Measurements from ENCODE around the gene IRAK3.
A peak's percentile ranks its signal among the peaks of the same experiment; 100 is the strongest.
"Not testable (repeated sequence)": the region's sequence is repeated elsewhere in the genome, so short reads cannot be mapped to it uniquely, and the experiment has no call there.

Gene IRAK3

DNA sequence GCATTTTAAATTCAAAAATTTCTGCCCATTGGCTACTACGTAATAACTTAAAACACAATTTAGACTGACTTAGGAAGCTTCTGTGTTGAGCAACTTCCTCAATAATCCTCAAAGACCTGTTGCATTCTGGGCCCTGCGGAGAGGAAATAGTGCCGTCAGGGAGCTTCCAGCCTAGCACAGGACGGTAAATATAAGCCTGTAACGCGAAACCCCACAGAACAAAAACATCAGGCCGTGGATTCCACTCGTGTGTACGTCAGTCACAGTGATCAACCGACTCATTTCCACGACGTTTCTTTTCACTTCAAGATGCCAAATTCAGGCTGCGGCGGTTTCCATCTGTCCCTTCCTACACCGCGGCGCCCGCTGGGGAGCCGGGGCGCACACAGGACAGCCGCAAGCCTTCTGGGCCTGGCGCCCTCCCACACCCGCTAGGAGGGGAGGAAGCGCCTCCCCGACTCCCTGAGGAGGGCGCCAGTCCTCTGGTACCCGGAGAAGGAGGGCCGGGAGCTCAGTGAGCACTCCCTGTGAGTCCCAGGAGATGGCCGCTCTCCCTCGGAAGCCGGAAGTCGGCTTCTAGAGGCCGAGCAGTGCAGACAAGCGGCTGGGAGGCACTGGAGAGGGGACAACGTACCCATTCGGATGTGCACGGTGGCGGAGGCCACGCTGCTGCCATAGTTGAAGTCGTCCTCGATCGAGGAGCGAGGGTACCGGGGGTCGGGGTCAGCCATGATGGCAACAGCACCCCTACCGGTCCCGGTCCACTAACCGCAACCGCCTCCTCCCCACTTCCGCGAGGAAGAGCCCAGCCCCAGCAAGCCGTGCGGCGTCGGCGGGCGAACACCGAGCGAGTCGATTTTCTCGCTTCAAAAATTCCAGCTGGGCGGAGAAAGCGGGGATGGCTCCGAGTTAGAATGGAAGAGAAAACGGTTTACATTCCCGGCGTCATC, 19.5 kb upstream of the IRAK3 start, which contains the start of gene TMBIM4:
Gene TMBIM4 (minus strand): TSS at position 776 of the 950 bp plus-strand sequence. CDS start 45 bp downstream, at position 731.
- DNase-seq (ENCODE audit: insufficient read length, low spot score): peak; percentile 37
- FAIRE-seq: no peak
- TF ChIP-seq, protein P1, sequence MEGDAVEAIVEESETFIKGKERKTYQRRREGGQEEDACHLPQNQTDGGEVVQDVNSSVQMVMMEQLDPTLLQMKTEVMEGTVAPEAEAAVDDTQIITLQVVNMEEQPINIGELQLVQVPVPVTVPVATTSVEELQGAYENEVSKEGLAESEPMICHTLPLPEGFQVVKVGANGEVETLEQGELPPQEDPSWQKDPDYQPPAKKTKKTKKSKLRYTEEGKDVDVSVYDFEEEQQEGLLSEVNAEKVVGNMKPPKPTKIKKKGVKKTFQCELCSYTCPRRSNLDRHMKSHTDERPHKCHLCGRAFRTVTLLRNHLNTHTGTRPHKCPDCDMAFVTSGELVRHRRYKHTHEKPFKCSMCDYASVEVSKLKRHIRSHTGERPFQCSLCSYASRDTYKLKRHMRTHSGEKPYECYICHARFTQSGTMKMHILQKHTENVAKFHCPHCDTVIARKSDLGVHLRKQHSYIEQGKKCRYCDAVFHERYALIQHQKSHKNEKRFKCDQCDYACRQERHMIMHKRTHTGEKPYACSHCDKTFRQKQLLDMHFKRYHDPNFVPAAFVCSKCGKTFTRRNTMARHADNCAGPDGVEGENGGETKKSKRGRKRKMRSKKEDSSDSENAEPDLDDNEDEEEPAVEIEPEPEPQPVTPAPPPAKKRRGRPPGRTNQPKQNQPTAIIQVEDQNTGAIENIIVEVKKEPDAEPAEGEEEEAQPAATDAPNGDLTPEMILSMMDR (IDR thresholded peaks at IDR 0.05; ENCODE audit: insufficient read depth, missing control alignments): peak; percentile 35

DNA sequence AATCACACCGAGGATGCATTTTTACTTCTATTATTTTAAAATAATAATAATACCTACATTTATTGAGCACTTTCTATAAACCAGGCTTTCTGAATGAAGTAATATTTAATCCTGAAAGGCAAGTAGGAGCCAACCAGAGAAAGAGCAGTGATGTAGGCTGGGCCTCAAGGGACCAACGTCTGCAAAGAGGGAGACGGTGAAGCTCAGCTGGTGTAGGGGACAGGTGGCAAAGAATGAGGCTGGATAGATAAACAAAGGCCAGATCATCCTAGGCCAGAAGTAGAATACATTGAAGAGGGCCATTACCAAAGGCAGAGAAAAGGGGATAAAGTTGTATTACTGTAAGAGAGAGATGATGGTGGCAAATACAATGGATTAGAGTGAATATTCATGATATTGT, 18.4 kb upstream of the IRAK3 start:
- DNase-seq (ENCODE audit: insufficient read length, low spot score): no peak
- TF ChIP-seq, protein P1 (IDR thresholded peaks at IDR 0.05; ENCODE audit: insufficient read depth, missing control alignments): no peak
- no peak for FAIRE-seq

DNA sequence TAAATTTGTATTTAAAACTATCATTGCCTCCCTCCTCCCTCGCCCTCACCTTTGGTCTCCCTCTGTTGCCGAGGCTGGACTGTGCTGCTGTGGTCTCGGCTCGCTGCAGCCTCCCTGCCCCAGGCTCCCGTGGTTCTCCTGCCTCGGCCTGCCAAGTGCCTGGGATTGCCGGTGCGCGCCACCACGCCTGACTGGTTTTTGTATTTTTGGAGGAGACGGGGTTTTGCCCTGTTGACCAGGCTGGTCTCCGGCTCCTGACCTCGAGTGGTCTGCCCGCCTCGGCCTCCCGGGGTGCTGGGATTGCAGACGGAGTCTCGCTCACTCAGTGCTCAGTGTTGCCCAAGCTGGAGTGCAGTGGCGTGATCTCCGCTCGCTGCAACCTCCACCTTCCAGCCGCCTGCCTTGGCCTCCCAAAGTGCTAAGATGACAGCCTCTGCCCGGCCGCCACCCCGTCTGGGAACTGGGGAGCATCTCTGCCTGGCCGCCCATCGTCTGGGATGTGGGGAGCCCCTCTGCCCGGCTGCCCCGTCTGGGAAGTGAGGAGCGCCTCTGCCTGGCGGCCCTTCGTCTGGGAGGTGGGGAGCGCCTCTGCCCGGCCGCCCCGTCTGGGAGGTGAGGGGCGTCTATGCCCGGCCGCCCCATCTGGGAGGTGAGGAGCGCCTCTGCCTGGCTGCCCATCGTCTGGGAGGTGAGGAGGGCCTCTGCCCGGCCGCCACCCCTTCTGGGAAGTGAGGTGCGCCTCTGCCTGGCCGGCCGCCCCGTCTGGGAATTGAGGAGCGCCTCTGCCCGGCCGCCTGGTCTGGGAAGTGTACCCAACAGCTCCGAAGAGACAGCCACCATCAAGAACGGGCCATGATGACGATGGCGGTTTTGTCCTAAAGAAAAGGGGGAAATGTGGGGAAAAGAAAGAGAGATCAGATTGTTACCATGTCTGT, 14.4 kb upstream of the IRAK3 start:
- FAIRE-seq; DNase-seq (ENCODE audit: insufficient read length, low spot score): not testable (repeated sequence)

DNA sequence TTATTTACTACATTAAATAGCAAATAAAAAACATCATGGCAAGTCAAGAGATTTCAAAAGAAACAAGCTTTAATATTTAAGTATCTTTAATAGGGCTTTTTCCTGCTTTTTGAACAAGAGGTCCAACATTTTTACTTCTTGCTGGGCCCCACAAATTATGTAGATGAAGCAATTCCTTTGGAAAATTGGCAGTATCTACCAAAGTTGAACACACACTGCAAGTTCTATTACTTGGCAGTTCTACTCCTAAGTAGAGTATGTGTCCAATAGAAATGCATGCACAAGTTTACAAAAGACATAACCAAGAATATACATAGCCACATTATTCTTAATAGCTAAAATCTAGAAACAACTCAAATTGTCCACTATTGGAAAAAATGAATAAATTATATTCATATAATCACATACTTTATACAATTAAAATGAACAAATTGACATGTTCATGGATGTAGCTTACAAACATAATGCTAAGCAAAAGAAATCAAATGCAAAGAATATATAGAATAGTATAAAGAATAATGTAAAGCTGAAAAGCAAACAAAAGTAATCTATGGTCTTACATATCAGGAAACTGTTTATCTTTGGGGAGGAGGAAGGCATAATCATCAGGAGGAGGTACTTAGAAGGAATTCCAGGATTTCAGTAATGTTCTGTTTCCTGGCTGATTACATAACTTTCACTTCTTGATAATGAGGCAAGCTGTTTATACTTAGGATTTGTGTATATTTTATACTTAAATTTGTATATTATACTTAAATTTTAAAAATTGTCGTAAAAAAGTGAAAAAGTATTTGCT, 12.7 kb upstream of the IRAK3 start:
- FAIRE-seq: no peak
- DNase-seq (ENCODE audit: insufficient read length, low spot score): no peak
- TF ChIP-seq, protein P1 (IDR thresholded peaks at IDR 0.05; ENCODE audit: insufficient read depth, missing control alignments): no peak

DNA sequence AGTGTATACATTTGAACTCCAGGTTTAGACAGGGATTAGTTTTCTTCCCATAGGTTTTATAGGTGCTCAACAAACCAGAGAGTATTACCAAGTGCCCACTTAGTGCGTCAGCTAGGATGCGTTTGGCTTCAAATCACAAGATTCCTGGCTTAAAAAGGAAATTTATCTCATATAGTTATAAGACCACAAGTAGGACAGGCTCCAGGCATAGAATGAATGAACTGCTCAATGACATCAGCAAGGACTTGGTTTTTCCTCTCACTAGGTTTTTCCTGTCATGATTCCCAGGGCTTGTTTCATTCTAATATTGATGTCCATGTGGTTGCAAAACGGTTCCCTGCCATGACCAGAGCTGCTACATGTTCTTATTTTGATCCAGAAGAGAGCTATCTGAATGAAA, 6.1 kb upstream of the IRAK3 start:
- DNase-seq (ENCODE audit: insufficient read length, low spot score) (no peak), FAIRE-seq (no peak)
- TF ChIP-seq, protein P1 (IDR thresholded peaks at IDR 0.05; ENCODE audit: insufficient read depth, missing control alignments): no peak

DNA sequence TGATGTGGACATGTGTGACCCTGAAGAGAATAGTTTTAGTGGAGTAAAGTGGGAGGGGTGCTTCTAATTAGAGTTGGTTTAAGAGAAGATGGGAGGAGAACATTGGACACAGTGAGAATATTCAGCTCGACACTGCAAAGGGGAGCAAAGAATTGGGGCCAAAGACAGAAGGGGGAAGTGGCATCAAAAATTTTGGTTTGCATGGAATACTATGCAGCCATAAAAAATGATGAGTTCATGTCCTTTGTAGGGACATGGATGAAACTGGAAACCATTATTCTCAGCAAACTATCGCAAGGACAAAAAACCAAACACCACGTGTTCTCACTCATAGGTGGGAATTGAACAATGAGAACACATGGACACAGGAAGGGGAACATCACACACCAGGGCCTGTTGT, 4.2 kb upstream of the IRAK3 start:
- not testable (repeated sequence) for DNase-seq (ENCODE audit: insufficient read length, low spot score); FAIRE-seq

DNA sequence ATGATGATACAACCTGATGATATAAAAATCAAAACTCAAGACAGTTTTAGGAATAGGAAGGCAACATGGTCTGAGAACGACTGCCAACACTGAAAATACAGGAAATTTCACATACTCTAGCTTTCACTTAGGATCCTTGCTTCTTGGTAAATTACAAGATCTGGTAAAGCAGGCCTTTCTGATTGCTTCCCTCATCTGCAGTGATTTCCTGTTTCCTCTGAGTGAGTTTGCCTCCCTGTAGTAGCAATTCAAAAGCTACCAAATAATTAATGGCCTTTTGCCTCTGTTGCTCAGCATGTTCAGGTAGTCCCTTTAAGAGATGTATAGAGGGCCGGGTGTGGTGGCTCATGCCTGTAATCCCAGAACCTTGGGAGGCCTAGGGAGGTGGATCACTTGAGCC, 2.0 kb upstream of the IRAK3 start:
- FAIRE-seq (no peak), DNase-seq (ENCODE audit: insufficient read length, low spot score) (no peak)
- TF ChIP-seq, protein P1 (IDR thresholded peaks at IDR 0.05; ENCODE audit: insufficient read depth, missing control alignments): no peak

Data from D721Med (cell line).